Choroid plexus epithelial cell (primary cell): ENCODE measurements around the gene CNPPD1.

ENCODE experiments used
- DNase-seq: peaks from one replicate; pipeline ENCODE4 v3.0.0-alpha.2; 2010; ENCODE audit warnings: low read depth
- H3K4me3 ChIP-seq: 2 replicates; pipeline ENCODE4 v1.5.1; 2011; ENCODE audit warnings: low read depth, mild to moderate bottlenecking, control low read depth, low read length, moderate library complexity
- CTCF ChIP-seq: conservative IDR thresholded peaks from 2 replicates; pipeline ENCODE4 v1.5.1; 2011; ENCODE audit warnings: low read depth, mild to moderate bottlenecking, control low read depth, inconsistent platforms, low read length, moderate library complexity

The CNPPD1 gene

GRCh38 chr2:219171231-219171651, 5.5 kb downstream of the CNPPD1 start:
- DNase-seq, result peak; percentile 88
- no peak overlapping the region for H3K4me3 ChIP-seq
- peak; percentile 80 for TF ChIP-seq CTCF

DNA sequence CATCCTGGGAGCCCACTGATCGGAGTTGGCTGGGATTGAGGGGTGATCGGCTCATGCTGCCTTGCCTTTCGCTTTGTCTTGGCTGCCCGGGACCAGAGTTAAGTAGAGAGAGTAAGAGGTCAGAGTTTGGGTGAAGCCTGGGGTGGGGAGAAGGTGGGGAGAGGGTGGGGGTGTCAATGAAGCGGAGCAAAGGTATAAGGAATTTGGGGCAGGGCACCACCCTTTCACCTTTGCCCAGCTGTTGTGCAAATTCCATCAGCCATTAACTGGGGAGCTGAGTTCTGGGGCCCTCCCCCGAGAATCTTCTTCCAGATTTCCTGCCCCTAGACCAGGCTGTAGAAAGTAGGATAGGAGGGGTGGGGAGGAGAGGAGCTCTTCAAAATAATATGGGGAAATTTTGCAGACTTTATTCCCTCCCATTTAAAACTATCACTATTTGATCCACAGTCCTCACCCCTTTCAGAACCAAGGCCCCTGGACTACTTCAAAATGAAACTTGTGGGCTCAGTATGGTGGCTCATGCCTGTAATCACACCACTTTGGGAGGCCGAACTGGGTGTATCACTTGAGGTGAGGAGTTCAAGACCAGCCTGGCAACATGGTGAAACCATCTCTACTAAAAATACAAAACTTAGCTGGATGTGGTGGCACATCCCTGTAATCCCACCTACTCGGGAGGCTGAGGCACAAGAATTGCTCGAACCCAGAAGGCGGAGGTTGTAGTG, 6.6 kb downstream of the CNPPD1 start, which contains the start of gene SLC23A3:
TSS of gene SLC23A3 (minus strand) at position 100 of the 725 bp plus-strand sequence. CDS start at position 55, 45 bp downstream.
- no peak within 1 kb of the TSS for H3K4me3 ChIP-seq
- no peak for DNase-seq
- TF ChIP-seq CTCF, result no peak

DNA sequence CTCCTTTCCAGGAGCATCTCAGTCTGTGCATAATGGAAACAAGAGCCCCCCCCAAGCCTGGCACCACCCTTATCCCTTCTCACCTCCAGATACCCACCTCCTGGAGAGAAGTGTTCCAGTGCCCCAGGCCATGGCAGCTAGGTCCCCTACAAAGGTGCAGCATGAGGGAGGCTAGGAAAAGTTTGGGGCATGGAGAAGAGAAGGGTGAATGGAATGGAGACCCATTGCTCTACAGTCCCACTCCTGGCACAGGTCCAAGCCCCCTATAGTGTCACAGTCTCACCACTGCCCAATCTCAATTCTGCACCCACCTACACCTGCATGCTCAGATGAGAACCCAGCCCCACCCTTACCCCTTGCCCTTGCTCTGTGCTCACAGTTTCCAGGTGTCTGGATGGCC, 7.8 kb downstream of the CNPPD1 start:
- no peak overlapping the region for H3K4me3 ChIP-seq
- DNase-seq, result no peak
- TF ChIP-seq CTCF, result no peak

- DNase-seq, result no peak
- H3K4me3 ChIP-seq, result no peak overlapping the region
- TF ChIP-seq CTCF, result no peak
These were observed 8.2 kb downstream of the CNPPD1 start for GRCh38 chr2:219168526-219168925.

DNA sequence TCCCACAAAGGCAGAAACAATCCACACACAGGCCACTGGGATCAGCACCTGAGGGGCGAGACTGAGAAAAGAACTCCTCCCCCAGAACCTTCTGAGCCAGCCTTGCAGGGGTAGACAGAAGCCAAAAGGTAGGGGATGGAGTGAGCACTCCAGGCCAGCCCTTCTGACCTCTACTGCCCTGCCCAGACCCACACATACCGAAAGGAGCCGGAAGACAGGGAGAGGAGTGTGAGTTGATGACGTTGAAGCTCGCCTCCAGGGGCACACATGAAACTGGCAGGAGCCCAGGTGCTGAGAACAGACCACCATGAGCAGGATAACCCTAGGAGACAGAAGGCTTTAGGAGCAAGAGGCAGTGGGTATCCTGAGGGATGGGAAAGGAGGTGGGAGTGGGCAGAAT, 8.7 kb downstream of the CNPPD1 start:
- no peak for TF ChIP-seq CTCF
- no peak for DNase-seq
- H3K4me3 ChIP-seq, result no peak overlapping the region

DNA sequence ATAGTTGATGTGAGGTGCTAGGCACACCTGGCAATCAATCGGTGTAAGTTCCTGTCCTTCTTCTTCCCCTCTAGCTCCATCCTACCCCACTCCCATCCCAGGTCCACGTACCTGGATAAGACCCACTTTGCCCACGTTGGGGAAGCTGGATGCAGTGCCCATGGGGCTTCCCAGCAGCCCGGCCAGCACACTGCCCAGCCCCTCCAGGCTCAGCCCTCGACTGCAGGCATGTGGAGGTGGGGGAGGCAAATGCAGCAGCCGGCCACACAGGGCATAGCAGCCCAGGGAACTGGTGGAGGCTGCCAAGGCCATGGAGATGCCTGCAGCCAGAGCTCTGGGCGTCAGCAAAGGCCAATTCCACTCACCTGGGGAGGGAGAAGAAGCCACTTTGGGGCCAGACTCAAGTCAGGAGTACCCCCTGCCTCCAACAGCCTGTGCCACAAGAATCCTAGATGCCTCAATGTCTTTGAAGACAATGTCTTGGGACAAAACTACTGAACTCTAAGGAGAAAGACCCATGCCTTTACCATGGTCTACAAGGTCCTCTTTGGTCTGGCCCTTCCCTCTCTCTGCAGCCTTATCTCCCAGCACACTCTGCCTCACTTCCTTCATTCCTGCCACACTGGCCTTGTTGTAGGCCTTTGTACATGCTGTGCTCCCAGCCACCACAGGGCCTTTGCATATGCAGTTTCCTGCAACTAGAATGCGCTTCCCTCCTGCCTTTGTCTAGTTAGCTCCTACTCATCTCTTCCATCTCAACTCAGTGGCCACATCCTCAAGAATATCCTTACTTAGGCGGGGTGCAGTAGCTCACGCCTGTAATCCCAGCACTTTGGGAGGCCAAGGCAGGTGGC, 11.4 kb downstream of the CNPPD1 start:
- no peak for DNase-seq
- no peak overlapping the region for H3K4me3 ChIP-seq
- TF ChIP-seq CTCF, result no peak
